Peyer's patch (tissue), 4 donors: ENCODE results near the gene TMEFF1.

ENCODE experiments used
- CTCF ChIP-seq, 6 experiments: fragments of 450-650 bp in 4 of 6; fragments of 200-600 bp in 2 of 6; sonication (generic) in 1 of 6; IDR thresholded peaks; one replicate each; pipeline ENCODE4 v1.5.1; 2017 to 2019; ENCODE audit warnings: antibody characterized with exemption in 6 of 6, mild to moderate bottlenecking in 3 of 6, moderate library complexity in 1 of 6
- POLR2A ChIP-seq, 2 donors: fragments of 450-650 bp; IDR thresholded peaks; one replicate each; pipeline ENCODE4 v1.5.1; 2017; ENCODE audit warnings: antibody characterized with exemption in 2 of 2, mild to moderate bottlenecking in 2 of 2, moderate library complexity in 2 of 2

- no peak for TF ChIP-seq CTCF (IDR thresholded peaks at IDR 0.05)
- TF ChIP-seq POLR2A (IDR thresholded peaks at IDR 0.05) = no peak
Measured at GRCh38 chr9:100561256-100561655, 88.3 kb downstream of the TMEFF1 start.
